SK-N-SH treated with all-trans-retinoic acid at 6 μM for 48 hours (cell line): ENCODE data around the gene TCP11L2.

Source experiments
- ISL1 ChIP-seq: fragments of 250-450 bp; sonication (Bioruptor Pico); IDR thresholded peaks from 2 replicates; pipeline ENCODE4 v2.1.2; 2022; ENCODE audit warnings: mild to moderate bottlenecking, moderate library complexity
- RARB ChIP-seq: fragments of 250-450 bp; sonication (Bioruptor Pico); IDR thresholded peaks from 2 replicates; pipeline ENCODE4 v1.8.0; 2021; ENCODE audit warnings: mild to moderate bottlenecking, moderate library complexity

- TF ChIP-seq ISL1 (CRISPR knock-in tag) (no peak), RARB (CRISPR knock-in tag) (no peak)
Observed at GRCh38 chr12:106310687-106311086, 8.2 kb downstream of the TCP11L2 start.
